ENCODE results near the gene UBL4A.

The UBL4A gene

DNA sequence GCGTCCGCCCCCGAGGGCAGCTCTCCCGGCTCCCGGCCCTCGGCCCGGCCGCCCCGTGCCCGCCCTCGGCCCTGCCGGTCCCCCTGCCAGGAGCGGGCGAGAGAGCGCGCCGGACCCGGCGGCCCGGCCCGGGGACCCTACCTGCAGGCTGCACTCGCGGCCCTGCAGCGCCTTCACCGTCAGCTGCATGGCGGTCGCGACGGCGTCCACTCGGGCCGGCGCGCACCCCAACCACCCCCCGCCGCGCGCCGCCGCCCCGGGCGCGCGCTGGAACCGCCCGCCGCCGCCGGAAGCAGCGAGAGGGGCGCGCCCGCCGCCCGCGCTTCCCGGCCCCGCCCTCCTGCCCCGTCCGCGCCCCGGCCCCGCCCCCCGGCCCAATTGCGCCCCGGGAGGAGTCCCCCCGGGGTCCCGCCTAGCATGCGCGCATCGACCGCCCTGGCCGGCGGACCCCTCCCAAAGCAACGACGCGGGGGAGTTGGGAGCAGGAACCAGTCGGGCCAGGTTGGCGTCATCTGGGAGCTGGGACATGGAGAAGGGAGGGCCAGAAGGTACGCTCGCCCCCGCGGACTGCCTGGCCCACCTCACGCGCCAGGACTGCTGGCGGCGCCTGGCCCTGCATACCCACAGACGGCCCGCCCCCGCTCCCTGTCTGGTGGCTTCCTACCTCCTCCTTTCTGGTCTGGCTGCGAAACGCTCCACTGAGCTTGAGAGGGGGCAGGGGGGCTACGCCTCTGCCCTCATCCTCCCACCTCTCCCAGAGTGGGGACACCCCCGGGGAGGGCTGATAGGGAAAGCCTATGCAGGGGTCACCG lies at the start of gene UBL4A:
Gene UBL4A (minus strand): TSS at position 220 of the 812 bp plus-strand sequence. CDS start 31 bp downstream, at position 189.
- DNase-seq = no peak

DNA sequence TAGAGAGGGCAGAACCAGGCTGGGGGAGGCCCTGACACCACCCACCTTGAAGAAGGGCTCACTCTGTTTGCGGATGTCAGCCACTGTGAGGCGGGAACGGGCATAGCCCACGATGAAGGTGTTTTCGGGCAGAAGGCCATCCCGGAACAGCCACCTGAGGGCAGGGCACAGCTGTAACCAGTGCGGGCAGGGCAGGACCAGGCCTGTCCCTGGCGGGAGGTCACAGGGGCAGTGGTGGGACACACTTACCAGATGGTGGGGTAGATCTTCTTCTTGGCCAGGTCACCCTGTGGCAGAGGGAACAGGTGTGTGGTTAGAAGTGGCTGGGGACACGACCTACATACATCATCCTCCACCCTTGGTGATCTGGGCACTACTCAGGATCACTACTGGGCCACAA lies 49.5 kb upstream of the UBL4A start:
- no peak for DNase-seq

DNA sequence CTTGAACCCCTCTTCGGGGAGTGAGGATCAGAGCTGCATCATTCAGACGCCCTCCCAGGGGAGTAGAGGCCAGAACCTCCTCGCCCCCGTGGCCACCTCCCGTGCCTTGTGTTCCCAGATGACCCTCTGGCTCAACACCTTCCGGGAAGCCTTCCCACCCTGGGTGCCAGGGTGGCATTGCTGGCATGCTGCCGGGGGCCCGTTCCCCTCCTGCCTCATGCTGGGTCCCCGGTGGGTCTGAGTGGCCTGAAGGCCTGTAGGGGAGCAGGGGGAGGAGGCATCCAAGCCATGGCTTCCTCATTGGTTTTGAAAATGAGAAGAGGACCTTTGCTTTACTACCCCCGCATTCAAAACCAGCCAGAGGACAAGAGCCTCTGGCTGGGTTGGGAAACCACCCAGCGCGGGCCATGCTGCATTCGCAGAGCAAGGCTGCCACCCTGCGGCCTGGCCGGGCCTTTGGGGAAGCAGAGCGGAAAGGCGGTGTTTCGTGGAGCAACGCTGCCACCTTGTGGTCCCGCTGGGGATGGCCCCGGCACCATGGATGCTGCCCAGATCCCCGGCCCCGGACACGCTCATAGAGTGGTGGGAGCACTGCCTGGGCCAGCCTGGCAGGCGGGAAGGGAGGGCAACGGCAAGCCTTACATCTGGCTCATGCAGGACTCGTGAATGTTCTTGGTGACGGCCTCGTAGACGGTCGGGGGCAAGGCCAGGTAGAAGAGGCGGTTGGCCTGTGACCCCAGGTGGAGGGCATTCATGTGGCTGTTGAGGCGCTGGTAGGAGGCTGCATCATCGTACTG lies 48.3 kb upstream of the UBL4A start:
- peak; percentile 53 for DNase-seq

DNA sequence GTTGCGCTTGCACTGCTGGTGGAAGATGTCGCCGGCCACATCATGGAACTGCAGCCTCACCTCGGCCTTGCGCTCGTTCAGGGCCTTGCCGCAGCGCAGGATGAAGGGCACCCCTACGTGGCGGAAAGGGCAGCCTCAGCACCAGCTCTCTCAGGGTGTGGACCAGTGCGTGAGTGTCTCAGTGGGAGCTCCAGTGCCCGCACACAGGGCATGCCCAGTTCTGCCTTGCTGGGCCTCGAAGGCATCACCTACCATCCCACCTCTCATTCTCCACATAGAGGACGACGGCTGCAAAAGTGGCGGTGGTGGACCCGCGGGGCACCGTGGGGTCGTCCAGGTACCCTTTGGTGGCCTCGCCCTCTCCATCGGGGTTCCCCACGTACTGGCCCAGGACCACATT lies 46.3 kb upstream of the UBL4A start:
- DNase-seq = no peak

DNA sequence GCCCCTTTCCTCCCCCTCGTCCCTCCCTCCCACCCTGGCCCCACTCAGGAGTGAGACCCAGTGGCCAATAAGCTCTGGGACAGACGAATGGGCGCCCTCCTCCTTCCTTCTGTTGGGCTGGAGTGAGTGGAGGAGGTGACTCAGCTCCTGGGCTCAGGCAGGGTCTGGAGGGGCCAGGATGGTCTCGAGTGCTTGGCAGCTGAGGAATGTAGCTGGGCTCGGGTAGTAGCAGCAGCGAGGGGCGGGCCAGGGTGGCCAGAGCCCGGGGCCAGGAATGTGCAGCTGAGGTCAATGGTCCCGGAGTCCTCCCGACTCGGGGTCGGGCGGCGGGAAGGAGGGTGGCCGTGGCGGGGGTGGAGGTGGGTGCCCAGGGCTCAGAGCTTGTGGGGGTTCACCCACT lies 45.2 kb upstream of the UBL4A start:
- DNase-seq = peak; percentile 17

DNA sequence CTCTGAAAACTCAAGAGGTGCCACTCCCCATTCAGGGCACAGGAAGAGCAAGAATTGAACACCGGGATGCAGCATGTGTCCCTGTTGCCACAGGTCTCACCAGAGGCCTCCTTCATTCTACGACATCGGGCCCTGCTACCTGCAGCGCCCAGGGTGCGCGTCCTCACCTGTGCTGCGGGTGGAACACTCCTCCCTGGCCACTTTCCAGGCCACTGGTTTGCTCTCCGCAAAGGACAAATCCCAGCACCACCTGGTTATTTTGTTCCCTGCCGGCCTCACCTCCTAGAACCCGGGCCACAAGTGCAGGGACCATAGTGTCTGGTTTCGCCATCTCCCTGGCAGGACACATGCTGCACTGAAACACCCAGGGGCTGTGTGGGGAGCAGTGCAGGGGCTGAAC lies 43.9 kb upstream of the UBL4A start:
- no peak for DNase-seq

DNA sequence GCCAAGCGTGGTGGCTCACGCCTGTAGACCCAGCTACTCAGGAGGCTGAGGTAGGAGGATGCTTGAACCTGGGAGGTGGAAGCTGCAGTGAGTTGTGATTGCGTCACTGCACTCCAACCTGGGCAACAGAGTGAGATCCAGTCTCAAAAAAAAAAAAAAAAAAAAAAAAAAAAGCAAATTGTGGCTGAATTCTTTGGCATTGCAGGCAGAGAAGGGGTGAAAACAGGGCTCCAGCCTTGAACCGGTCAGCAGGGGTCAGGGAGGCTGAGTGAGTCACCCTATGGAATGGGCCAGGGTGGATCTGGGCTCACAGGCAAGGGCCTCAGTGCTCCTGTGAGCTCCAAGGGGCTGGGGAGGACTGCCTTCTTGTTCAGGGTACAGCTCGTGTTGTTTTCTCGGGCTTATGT lies 42.8 kb upstream of the UBL4A start:
- no peak for DNase-seq

DNA sequence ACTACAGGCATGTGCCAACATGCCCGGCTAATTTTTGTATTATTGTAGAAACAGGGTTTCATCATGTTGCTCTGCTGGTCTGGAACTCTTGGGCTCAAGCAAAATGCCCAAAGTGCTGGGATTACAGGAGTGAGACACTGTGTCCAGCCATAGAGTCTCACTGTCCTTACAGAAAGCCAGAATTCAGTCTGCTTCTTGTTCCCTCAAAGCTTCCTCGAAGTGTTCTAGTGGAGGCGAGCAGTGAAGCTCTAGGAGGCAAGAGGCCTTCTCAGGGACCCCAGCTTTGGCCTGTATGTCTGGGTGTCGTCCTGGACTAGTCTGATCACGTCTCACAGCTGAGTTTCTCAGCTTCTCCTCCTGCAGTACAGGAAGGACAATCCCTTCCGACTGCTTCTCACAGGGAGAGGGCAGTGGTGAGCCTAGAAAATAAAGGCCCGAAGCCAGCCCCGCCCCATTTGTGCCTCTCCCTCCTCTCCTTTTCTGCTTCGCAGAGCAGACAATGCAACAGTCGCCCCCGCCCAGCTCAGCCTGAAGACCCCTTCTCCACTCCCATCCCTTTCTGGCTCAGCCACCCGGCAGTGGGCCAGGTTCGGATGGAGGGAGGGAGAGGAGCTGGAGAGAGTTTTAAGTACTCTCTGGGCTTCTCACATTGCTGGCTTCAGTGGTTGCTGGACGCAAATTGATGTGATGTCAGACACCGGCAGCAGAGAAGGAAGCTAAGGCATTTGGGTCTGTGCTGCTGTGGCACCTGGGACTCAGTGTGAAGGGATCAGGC lies 40.7 kb upstream of the UBL4A start:
- DNase-seq = peak; percentile 11

DNA sequence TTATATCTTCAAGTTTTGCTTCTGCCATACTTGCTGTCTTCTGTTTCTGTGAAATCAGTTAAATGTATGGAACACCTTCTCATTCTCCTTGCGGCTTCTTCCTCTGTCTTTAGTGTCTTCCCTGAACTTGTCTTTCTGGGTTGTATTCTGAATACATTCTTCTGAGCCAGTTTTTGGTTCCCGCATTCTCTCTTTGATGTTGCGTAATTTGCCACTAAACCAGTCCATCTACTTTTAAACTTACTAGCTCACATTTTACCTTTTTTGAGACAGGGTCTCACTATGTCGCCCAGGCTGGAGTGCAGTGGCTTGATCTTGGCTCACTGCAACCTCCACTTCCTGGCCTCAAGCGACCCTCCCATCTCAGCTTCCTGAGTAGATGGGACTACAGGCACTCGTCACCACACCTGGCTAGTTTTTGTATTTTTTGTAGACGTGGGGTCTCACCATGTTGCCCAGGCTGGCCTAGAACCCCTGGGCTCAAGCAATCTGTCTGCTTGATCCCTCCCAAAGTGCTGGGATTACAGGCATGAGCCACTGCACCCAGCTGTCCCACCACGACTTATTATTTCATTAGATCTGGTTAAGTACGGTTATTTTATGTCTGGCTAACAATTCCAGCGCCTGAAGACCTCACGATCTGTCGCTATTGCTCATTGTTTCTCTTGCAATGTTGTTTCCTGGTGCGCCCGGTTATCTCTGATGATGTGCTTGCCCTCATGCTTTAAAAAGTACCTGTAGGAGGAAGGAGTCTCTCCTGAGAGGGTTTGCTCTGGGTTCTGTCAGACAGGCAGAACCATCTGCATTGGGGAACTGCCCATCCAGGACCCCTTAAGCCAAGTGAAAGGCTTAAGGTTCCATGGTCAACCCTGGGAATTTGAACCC lies 39.4 kb upstream of the UBL4A start:
- DNase-seq = no peak

DNA sequence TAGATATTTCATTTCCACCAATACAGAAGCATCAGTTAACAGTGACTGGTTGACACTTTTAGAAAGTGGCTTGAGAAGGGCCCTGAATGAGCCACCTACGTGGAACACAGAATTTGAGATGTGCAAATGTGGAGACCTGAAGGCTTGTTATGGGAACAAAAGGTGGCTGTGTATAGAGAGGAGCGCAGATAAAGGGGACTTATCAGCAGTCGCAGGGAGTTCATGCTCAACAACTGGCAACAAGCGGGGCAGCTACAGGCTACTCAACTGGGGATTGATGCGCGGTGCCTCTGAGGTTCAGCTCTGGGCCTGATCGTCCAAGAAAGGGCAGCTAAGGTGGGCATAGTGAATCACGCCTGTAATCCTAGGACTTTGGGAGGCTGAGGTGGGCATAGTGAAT lies 33.0 kb upstream of the UBL4A start:
- no peak for DNase-seq

DNA sequence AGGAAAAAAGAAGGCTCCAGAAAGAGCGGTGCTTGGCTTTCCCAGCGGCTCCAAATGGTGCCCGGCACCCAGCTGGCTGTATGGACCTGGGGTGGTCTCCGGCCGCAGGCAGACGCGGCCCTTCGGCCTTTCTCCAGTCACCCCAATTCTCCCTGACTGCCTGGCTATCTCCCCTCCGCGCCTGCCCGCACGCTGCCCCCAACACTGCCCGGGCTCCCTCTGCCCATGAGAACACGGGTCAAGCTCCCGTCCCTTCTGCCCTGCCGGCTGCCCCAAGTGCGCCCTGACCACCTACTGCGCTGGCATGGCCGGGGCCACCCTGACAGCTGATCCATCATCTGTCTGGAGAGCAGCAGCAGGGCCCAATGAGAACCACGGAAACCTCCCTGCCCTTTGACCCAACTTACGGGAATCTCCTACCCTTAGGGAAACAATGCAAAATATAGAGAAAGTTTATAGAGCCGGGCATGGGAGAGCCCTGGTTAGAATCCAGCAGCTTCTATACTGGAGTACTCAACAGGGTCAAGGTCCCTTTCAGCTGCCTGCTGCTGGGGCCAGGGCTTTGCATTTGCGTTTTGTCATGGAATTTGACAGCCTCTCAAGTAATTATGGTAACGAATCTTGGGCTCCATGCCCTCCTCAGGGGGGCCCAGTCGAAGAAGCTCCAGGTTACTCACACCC lies 30.8 kb upstream of the UBL4A start:
- no peak for DNase-seq

DNA sequence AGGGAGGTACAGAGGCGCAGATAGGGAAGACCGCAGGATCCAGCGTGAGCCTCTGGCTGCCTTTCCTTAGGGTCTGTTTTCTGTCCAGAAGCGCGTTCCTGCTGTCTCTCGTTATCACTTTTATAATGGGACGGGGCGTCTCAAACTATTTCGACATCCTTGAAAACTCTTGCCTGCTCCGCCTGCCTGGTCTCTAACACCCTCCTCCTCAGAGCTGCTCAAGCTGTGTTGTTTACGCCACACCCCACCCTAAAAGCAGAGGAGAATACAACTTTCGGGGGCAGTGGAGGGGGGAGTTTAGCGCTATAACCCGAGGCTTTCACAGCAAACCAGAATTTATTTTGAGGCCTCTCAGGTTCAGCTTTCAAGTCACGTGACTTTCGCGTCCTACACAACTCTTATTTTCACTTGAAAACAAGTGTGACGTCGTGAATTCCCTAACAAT lies 30.3 kb upstream of the UBL4A start:
- DNase-seq = no peak

DNA sequence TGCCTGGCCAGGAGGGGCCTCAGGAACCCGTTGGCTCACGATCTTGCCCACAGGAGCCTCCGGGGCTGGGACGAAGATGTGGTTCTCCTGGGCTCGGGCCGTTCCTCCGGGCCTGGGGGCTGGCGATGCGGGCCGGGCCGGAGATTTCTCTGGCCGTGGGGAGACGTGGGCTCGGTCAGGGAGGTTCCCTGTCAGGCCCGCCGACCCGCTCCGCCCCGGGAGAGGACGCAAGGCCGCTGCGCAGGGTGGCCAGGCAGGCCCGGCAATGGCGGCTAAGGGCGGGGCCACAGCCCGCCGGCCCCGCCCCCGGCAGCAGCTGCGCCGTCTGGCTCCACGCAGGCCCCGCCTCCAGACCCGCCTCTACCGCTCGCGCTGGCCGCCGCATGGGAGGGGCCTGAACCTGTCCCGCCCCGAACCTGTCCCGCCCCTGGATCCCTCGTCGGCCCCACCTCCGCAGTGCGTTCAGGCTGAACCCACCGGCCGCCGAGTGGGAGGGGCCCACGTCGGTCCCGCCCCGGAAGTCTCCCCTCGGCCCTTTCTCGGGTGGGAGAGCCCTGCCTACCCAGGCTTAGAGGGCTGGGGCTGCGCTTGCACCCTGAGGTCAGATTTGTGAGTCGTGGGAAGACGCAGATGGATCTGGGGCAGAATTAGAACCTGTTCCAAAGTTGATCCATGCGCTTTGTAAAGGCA lies 29.7 kb upstream of the UBL4A start, which contains the start of gene FAM3A:
Gene FAM3A (minus strand): TSS at position 267 of the 690 bp plus-strand sequence. CDS start 460 bp downstream, outside the sequence.
- peak; percentile 78 for DNase-seq

DNA sequence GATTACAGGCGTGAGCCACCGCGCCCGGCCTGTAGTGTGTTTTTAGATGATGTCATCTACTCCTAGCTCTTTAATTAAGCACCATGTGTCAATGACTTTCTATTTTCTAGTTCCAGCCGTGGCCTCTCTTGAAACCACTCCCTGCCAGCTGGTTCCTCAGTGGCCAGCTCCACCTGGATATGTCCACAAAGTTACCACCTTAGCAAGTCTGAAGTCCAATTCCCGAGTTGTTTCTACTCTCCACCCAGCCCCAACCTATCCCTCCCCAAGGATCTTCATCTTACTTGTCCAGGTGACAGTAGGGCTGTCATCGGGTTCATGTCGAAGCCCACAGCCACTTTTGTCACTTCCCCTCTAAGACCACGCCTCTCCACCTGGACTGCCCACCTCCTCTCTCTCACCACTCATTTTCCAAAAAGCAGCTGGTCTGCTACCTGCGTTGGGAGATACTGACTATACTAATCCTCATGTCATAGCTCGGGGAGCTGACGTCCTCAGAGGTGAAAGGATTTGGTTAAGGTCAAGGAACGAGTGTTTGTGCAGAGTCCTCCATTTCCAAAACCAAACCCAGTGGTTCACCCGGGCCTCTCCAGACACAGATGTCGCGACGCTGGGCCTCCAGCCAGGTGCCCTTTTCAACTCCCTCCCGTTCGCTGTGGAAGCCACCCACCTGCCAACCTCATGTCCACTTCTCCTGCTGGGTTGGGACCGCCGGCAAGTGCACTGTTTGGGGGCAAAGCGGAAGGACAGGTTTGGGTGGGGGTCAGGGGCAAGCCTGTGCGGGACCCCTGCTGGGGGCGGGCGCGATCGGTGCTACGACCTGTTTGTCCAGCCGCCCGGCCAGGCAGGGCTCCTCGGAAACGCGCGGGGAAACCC lies 28.9 kb upstream of the UBL4A start:
- no peak for DNase-seq

DNA sequence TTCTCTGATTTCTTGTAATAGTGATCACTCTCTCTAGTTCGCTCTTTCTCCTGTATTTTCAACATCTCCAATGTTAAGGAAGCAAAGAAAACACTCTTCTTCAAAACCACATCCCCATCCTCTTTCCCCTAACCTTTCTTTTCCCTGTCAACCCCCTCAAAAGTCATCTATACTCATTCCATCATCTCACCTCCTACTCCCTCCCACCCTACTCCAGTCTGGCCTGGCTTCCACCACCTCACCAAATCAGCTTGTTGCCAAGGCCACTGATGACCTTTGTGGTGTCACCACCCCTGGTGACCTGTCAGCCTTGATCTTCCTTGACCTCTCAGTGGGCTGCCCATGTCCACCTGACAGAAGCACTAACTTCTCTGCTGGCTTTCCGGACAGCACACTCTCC lies 27.3 kb upstream of the UBL4A start:
- no peak for DNase-seq

DNA sequence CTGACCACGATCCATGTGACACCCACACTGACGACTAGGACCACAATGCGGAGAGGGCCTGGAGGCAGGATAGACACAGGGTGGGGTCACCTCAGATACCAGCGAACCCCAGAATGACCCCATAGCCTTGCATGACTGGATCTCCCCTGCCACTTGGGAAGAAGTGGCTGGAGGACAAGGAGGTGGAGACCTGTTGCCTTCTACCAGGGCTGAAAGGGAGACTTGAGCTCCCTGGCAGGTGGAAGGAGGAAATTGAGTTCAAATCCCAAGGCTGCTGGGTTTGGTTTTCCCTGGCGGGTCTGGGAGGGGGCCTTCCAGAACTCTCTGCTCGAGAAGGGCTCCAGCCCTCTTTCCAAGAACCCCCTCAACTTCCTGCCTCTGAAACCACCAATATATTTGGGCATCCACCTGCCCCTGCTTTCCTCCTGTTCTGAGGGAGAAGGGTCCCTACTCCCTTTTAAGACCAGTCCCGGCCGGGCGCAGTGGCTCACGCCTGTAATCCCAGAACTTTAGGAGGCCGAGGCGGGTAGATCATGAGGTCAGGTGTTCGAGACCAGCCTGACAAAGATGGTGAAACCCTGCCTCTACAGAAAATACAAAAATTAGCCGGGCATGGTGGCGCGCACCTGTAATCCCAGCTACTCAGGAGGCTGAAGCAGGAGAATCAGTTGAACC lies 26.6 kb upstream of the UBL4A start:
- no peak for DNase-seq

DNA sequence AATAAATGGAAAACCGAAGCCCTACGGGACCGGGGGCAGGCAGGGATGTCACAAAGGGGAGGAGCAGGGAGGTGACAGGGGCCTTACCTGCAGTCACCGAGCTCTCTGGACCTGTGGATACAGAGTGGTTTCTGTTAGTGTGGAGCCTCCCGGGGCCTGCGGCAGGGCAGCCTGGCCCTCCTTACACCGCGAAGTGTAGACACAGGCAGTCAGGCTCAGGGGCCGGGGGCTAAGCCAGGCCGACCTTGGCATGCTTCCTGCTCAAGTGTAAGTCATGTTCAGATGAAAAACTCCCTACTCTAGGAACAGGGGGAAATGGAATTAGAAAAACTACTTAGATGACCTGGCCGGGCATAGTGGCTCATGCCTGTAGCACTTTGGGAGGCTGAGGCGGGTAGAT lies 25.3 kb upstream of the UBL4A start:
- DNase-seq = no peak

DNA sequence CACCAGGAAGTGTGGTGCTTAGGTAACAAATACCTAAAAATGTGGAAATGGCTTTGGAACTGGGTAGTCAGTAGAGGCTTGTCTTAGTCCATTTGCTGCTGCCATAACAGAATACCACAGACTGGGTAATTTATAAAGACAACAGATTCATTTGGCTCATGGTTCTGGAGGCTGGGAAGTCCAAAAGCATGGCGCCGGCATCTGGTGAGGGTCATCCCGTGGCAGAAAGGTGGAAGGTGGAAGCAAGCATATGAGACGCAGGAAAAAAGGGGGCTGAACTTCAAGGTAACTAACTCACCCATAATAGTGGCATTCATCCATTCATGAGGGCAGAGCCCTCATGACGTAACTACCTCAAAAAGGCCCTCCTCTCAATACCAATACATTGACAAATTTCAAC lies 23.0 kb upstream of the UBL4A start:
- no peak for DNase-seq

DNA sequence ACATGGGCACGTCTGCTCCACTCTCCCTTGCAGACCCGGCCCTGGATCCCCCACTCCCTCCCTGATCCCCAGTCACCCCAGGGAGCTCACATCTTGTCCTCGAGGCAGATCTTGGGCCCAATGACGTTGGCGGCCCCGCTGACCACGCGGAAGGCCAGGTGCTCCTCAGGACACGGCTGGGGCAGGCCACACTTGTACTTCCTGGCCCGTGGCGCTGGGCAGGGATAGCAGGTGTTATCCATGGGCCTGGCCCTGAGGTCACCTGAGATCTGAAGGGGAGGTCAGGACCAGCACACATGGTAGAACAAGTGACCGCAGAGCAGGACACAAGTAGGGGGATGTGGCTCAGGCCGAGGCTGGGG lies 21.9 kb upstream of the UBL4A start:
- no peak for DNase-seq
